ENCODE results near the gene NEB.
"Not testable (repeated sequence)": the region's sequence is repeated elsewhere in the genome, so short reads cannot be mapped to it uniquely, and the experiment has no call there.

The NEB gene

DNA sequence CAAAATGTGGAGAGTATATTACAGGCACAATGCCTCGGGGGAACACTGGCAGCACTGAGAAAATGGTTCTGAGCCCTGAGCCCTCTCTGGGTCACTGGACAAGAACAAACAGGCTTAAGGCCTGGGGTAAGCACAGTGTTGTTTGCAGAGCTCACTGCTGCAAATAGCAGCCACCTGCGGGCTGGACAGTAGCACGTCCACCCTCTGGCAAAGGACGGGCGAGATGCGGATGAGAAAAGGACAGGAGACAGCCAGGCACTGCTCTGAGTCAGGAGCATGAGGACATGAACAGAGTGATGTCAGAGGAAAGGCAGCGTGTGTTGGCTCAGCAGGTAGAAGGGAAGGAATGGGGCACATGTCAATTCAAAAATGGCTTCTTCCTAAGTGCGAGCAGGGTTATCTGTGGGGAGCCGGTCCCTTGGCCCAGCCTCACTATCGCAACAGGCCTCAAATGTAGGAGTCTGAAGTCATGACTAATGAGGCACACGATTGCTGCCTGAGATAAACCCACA, 25.9 kb upstream of the NEB start:
- DNase-seq: no peak

DNA sequence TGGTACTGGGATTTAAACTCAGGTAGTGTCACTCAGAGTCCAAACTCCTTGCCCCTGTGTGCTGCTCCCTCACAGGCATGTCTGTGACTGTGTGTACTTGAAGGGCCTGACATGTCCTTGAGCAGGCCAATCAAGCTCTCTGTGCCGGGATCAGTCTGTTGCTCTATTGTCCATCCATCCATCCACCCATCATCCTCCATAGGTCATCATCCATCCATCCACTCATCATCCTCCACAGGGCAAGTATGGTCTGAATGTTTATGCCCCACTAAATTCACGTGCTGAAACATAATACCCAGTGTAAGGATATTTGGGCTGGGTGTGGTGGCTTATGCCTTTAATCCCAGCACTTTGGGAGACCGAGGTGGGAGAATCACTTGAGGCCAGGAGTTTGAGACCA, 24.5 kb upstream of the NEB start:
- no peak for DNase-seq

DNA sequence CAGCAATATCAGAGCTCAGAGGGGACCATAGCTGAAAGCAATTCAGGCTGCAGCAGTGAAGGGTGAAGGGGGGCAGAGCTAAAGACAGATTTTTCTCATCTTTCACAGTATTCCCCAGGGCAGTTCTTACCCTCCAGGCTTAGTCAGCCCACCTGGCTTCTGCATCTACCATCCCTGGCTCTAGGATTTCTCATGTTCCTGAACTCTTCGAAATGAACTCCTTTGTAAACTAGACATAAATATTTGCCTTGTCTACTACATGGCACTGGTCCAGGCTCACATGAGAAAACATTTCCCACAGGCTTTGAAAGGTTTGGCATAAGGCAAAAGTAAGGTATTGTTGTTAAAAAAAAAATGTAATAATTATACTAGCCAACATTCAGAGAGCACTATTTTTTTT, 23.6 kb upstream of the NEB start:
- DNase-seq: no peak

DNA sequence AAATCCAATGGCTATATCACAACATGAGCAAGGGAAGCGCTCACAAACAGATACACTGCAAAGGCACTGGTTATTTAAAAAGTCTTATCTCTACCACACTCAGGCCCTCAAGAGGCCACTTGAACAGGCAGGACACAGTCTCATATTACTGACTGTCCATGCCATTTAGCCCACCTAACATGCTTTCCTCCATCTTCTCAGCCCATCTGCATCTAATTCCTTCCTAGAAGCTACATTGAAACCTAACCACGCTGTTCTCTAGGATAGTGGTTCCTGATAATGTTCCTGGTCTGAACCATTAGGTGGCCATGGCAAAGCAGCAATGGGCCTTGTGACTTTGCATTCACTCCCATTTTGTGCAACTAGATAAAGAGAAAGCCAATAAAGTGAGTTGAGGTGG, 22.5 kb upstream of the NEB start:
- no peak for DNase-seq

DNA sequence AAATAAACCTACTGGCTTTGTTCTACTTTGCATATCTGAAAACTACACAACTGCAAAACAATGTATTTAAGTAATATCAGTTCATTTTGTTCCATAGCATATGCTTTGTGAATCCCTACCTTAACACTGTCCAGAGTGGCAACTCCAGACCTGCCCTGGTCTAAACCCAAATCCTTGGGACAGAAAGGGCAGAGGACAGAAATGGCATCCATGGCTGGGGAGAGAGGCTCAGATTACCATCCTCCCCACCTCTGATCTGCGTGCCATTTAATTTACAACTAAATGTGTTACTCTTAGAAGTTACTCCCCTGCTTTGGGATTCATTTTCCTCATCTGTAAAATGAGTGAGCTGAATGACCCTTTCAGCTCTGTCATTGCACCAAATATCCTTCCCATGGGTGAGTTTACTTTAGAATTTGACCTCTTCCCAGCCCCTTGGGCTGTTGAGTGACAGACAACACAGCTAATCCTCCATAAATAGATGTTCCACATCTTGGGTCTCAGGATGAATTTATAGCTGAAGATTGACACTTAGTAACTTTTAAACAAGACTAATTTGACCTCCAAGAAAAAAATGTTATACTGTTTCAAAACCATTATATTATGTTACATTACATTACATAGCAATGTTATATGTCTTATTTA, 20.1 kb upstream of the NEB start:
- DNase-seq: no peak

DNA sequence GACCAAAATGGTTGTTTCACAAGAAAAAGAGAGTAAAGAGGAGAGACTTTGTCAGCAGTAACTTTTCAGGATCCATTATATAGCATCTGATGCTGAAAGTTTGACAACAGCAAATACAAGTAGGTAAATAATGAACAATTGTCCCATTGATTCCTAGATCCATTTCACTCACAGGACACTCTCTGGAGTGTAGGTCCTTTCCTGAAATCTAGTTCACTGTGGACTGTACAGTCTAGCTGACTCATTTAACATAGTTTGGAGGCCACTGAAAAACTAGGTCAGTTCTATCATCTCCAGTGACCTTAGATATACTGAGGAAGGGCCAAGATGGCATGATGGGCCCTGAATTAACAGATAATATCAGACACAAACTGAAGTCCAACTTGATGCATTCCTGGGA, 19.3 kb upstream of the NEB start:
- no peak for DNase-seq

DNA sequence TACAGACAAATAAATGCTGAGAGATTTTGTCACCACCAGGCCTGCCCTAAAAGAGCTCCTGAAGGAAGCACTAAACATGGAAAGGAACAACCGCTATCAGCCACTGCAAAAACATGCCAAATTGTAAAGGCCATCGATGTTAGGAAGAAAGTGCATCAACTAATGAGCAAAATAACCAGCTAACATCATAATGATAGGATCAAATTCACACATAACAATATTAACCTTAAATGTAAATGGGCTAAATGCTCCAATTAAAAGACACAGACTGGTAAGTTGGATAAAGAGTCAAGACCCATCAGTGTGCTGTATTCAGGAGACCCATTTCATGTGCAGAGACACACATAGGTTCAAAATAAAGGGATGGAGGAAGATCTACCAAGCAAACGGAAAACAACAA, 11.0 kb upstream of the NEB start:
- not testable (repeated sequence) for DNase-seq

DNA sequence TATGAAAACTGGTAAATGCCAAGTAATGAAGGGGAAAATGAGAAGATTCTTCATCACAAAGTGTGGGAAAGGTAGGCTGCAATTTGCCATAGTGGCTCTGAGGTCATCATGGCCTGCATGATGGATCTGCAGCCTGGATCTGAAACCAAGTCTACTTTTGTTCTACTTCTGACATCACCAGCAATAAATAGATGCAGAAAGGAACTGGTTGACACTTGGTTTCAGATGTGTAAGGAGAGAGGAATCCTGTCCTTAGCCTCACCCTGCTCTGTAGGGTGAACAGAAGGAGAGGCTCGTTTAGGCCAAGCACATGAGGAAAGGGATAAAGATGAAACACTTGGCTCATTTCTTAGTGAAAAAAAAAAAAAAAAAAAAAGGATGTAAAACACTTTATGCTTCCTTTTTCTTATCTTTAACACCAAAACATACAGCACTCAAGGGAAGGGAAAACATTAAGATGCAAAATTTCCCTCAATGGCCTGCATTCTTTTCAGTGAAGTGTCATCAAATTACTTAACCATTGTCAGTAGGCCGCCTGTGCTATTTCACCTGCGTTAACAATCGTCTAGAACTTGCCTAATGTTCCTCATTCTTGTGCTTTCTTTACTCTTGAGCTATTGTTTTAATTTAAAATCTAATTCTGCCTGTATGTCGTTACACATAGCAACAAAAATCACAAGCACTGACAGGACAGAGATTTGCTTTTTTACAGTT, 3.9 kb downstream of the NEB start:
- no peak for DNase-seq

DNA sequence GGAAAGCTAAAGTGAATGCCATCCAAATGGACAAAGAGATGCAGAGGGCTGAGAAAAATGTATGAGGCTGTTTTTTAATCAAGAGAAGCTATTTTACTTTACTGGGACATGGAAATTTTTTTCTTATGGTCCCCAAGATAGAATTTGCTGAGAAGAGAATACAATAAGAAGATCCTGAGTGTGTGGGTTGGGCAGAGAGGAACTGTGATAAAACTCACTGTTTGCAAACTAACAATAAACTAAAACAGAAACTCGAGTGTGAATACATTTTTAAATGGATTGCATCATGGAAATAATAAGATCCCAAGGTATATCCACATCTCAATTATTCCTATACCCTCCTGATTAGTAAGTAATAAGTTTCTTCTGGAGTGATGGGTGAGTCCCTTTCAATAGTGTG, 4.4 kb downstream of the NEB start:
- DNase-seq: no peak

DNA sequence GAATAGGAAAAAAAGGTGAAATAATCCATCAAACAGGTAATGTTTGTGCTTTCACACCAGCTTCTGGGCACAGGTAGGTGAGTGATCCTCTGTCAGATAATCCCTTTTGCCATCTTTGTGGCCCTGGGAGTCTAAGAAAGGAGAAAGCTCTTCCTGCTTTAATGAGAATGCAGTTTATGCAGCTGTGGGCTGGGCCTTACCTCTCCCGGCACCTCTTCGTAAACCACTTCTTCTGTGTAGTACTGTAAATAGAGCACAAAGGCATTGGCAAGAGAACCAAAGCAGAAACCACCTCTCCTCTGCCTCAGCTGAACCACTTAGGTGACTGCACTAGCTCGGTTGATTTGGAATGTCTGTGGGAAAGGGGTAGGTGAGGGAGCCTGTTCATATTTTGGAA, 4.9 kb downstream of the NEB start:
- no peak for DNase-seq

DNA sequence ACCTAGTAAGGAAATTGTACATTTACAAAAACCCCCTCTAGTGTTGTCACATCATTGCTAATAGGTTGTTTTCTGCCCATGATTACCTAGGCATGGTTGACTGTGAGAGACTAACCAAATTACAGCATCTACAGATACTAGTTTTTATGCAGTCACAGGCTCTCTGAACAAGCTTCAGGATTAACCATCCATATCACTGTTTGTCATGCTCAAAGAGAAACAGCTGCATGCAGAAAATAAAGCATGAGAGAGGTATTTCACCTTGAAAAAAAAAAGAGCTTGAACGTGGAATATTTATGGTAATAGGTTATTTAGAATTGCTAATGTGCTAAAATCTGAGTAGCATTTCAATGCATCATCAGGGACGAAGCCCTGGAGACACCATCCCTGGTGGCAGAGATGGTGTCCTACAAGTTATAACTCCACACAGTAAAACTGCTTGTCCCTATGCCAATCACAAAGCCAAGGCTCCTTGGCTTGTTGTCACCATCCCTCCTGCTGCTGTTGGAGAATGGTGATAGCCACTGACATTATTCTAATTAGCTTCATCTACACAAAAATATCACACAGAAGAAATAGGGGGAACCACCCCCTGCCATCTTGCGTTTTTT, 5.4 kb downstream of the NEB start:
- DNase-seq: no peak

DNA sequence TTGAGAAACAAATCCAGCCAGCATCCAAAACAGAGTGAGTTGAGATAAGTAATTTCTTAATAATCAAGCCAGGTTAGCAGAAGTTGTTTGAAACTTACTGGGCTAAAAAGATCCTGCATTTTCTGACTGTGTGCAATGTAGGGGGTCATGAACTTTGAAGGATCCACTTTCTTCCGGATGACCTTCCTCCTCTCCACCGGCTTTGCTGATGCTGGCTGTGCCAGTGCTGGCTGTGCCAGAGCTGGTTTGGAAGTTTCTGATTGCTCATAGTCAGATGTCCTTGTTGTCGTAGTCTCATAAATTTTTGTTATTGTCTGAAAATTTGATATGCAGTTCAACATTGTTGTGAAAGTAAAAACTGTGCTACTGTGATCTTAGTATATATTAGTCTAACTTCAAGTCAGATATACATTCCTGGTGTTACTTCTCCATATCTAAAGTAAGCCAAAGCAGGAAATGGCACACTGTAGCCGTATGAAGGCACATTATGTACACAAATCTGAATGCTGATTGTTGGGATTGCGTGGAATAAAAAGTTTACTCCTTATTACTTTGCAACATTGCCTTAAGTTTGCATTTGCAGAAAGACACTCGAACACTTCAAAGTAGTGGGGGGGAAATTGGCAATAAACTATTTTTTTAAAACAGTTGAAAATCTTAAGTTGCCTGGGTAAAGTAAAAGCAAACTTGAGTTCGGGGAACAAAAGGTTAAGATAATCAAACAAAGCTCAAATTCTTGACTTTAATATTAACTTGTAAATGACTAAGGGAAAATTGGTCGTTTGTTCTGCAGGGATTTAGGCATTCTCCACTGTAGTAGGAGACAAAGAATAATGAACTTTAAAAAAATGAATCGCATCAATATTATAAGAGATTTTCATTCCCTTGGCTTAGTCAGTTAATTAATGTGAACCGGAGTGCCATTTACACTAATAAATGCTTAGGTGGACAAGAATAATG, 6.4 kb downstream of the NEB start:
- no peak for DNase-seq

DNA sequence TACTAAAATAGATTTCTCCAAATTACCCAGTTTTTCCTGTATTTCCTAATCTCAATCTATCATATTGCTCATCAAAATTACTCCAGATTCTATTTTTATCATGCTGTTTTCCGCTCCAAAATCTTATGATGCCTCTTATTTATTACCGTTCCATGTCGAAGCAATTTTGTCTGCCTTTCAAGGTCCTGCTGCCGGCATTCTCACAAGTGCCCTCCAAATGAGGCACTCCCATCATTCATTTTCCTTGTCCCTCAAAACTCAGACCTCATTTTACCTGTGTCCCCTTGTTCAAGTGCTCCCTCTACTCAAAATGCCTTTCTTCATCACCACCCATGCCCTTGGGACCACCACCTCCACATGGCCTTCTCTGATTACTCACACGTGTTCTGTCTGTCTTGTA, 13.1 kb downstream of the NEB start:
- no peak for DNase-seq

DNA sequence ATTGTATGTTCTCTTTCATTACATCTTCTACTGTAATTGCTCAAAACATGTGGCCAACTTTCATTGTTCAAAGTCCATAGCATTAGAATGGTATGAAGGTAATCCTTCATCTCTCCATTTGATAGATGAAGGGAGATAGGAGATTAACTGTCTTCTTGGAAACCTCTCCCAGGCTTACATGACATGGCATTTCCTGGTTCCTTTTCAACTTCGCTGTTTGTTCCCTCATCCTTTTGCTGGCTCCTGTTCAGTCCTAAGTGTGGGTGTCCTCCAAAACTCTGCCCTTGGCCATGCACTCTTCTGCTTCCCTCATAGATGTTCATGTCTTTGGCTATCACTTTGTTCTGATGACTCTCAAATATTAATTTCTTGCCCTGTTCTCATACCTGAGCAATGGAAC, 13.8 kb downstream of the NEB start:
- no peak for DNase-seq

DNA sequence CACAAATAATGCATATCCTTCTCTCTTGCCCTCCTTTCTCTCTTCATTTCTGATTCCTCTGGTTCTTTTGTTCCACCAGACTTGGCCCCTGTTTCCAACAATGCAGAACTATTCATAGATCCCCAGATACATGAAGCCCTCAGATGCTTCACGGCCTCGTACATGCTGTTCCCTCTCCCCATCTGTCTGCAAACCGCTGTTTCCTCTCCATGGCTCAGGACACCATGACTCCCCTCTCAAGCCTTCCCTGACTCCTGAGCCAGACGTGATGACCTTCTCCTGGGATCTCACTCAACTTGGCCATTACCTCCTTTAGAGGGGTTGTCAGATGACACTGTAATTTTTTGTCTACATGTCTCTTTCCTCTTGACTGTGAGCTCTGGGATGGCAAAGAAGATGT, 15.5 kb downstream of the NEB start:
- no peak for DNase-seq

DNA sequence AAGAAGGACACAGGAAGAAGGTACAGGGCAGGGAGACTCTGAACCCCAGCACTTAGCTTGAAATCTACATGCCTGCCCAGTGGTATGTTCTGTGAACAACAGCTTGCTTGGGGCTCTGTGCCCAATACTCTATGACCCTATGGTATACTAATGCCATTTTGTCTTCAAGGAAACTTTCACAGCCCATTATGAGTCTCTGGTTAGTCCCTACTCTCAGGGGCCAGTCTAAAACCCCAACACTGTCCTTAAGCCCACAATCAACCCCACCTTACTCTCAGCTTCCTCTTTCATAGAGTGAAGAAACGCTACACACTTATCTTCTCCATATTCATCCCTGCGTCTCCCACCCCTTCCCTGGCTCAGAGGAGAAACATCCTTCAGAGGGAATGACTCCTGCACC, 16.0 kb downstream of the NEB start:
- DNase-seq: no peak

DNA sequence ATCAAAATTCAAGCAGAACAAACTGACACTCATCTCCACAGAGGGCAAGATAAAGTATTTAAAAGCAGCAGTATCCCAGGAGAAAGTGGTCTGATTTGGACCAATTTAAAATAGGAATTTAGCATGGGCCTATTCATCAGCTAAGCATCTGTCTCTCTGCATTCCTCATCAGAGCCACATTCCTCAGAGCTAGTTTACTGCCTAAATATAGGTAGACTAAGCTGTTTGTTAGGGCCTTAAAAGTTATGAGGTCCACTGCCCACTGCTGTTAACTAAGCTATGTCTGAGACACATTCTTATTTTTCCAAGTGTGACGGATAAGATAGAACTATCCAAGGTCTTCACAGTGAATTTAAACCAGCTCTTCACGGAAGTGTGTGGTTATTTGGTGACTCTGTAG, 17.6 kb downstream of the NEB start:
- DNase-seq: no peak

DNA sequence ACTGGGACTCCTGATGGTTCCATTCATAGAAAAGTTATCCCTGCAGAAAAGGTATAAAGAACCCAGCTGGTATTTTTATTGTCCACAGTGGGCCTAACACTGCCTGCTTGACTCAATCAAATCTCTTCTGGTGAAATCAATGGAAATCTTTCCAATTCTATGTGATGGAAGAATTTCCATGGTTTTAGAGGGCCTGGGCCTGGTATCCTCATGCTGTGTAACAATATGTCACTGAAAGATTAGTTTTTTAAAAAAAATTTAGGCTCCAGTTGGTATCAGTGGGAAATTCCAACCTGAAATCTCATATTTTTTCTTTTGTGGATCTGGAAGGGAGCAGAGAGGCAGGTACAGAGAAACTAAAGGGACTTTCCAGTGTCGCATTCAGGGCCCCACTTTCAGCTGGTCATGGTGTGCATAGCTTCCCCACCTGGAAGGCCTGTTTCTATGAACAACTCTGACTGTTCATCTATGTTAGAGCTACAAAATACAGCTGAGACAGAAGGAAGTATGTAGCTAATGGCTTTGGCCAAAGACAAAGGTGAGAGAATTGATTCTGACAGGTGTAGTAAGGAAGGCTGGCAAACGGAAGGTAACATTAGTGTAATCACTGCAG, 20.9 kb downstream of the NEB start:
- DNase-seq: no peak

DNA sequence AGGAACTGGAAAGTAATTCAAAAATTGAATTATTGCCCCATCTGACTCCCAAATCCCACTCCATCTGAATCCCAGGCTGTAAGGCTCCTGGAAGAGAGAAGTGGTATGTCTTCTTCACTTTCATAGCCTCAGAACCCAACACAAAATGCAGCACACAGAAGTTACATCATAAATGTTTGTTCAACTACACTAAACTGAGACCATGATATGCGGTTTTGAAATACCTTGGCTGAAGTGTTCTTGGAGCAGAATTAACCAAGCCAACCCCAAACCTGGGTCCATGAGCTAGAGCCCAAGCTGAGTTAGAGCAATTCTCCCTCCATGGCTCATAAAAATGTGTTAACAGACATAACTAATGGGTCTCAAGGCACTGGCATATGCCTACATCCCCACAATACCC, 23.3 kb downstream of the NEB start:
- DNase-seq: no peak

DNA sequence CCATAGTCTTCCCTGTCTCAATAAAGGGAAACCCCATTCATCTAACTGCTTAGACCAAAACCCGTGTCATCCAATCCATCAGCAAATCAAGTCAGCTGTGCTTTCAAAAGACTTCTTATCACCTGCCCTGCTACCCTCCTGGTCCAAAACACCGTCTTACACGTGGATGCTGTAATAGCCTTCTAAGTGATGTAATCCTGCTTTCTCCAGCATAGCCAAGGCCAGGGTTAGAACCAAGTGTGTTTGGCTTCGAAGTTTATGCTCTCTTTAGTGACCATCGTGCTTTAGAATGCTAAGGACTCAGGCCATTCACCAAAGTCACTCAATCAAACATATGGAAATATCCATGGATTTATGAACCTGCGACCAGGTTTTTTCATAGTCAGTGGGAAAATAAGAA, 25.5 kb downstream of the NEB start:
- no peak for DNase-seq

DNA sequence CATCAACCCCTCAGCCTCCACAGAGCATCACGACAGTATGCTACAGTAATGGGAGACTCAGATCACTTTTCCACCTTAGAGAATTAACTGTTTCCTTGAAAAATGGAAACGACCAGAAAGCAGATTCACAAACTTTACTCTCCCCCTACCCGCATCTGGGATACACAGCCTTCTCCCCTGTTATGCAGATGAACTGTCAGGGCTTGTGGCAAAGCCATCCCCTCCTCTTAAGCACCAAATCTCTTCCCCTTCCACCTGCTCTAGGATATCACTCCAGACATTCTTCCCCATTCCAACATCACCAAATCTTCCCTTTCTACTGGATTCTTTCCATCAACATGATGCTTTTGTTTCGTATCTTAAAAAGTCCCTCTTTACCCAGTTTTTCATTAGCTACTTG, 26.4 kb downstream of the NEB start:
- DNase-seq: no peak

DNA sequence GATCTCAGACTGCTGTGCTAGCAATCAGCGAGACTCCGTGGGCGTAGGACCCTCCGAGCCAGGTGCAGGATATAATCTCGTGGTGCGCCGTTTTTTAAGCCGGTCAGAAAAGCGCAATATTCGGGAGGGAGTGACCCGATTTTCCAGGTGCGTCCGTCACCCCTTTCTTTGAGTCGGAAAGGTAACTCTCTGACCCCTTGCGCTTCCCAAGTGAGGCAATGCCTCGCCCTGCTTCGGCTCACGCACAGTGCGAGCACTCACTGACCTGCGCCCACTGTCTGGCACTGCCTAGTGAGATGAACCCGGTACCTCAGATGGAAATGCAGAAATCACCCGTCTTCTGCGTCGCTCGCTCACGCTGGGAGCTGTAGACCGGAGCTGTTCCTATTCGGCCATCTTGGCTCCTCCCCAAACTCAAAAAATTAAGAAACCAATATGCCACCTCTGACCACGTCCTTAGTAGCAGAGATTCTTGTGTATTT, 29.8 kb downstream of the NEB start:
- not testable (repeated sequence) for DNase-seq

DNA sequence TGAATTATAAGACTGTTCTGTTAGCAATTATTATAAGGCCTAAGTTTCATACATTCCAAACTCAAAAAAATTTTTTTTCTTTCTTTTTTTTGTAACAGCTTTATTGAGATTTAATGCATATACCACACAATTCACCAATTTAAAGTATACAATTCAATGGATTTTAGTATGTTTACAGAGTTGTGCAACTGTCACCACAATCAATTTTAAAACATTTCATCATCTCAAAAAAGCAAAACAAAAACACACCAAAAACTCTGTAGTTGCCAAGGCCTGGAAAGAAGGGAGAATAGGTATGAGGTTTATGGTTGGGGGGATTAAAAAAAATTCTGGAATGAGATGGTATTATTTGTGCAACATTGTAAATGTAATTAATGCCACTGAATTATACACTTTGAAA, 36.1 kb downstream of the NEB start:
- DNase-seq: not testable (repeated sequence)
